H9 (cell line): ENCODE data around the gene UBAC1. TPM values are rescaled to one million over a fixed set of nuclear protein-coding genes. Genes with fewer than 3 reads are reported as not detected.

Experiments
- DNase-seq: peaks from one replicate; pipeline ENCODE4 v3.0.0-alpha.2; 2017
- H2AFZ ChIP-seq: one replicate; pipeline ENCODE4 v1.6.1; 2013; ENCODE audit warnings: mild to moderate bottlenecking, low read length, control low read depth, moderate library complexity
- H2AK5ac ChIP-seq: 2 replicates; pipeline ENCODE4 v1.6.1; 2013; ENCODE audit warnings: low read length, control low read depth, mixed read lengths; ENCODE audit not compliant: insufficient read length
- H2BK120ac ChIP-seq: one replicate; pipeline ENCODE4 v1.6.1; 2013; ENCODE audit warnings: low read depth, mild to moderate bottlenecking, low read length, control low read depth, inconsistent platforms; ENCODE audit not compliant: poor library complexity, severe bottlenecking
- H2BK12ac ChIP-seq: 2 replicates; pipeline ENCODE4 v1.6.1; 2013; ENCODE audit warnings: low read length, control low read depth, mixed read lengths, low read depth; ENCODE audit not compliant: insufficient read length
- H2BK15ac ChIP-seq: 2 replicates; pipeline ENCODE4 v1.6.1; 2013; ENCODE audit warnings: low read depth, low read length, control low read depth
- H2BK20ac ChIP-seq: one replicate; pipeline ENCODE4 v1.6.1; 2013; ENCODE audit warnings: low read depth, mild to moderate bottlenecking, low read length, control low read depth, inconsistent platforms; ENCODE audit not compliant: poor library complexity, severe bottlenecking
- H2BK5ac ChIP-seq: 2 replicates; pipeline ENCODE4 v1.6.1; 2013; ENCODE audit warnings: low read length, control low read depth, mixed read lengths; ENCODE audit not compliant: insufficient read length
- H3K14ac ChIP-seq: 2 replicates; pipeline ENCODE4 v1.6.1; 2013; ENCODE audit warnings: low read length, control low read depth; ENCODE audit not compliant: insufficient read depth
- H3K18ac ChIP-seq: 2 replicates; pipeline ENCODE4 v1.6.1; 2013; ENCODE audit warnings: low read depth, mild to moderate bottlenecking, mixed read lengths, low read length, control low read depth; ENCODE audit not compliant: insufficient read length
- H3K23ac ChIP-seq: 2 replicates; pipeline ENCODE4 v1.6.1; 2013; ENCODE audit warnings: low read length, control low read depth, mixed read lengths, low read depth; ENCODE audit not compliant: insufficient read length
- H3K23me2 ChIP-seq: 2 replicates; pipeline ENCODE4 v1.6.1; 2013; ENCODE audit warnings: low read depth, mild to moderate bottlenecking, mixed read lengths, low read length, control low read depth; ENCODE audit not compliant: insufficient read length, poor library complexity, severe bottlenecking
- H3K27ac ChIP-seq: 2 replicates; pipeline ENCODE4 v1.5.1; 2013; ENCODE audit warnings: low read length, control low read depth, mixed read lengths, low read depth; ENCODE audit not compliant: insufficient read length
- H3K27me3 ChIP-seq: 2 replicates; pipeline ENCODE4 v1.6.1; 2013; ENCODE audit warnings: low read length, control low read depth, inconsistent platforms; ENCODE audit not compliant: insufficient read depth
- H3K4ac ChIP-seq: 2 replicates; pipeline ENCODE4 v1.6.1; 2013; ENCODE audit warnings: low read depth, mild to moderate bottlenecking, control low read depth, inconsistent platforms, low read length, moderate library complexity
- H3K4me1 ChIP-seq: 2 replicates; pipeline ENCODE4 v1.6.1; 2013; ENCODE audit warnings: low read length, control low read depth, inconsistent platforms; ENCODE audit not compliant: insufficient read depth
- H3K4me2 ChIP-seq: 2 replicates; pipeline ENCODE4 v1.6.1; 2013; ENCODE audit warnings: low read length, control low read depth, mixed read lengths; ENCODE audit not compliant: insufficient read length, insufficient read depth
- H3K56ac ChIP-seq: 2 replicates; pipeline ENCODE4 v1.6.1; 2013; ENCODE audit warnings: low read depth, mild to moderate bottlenecking, mixed read lengths, low read length, control low read depth; ENCODE audit not compliant: insufficient read length
- H3K79me1 ChIP-seq: 2 replicates; pipeline ENCODE4 v1.6.1; 2013; ENCODE audit warnings: low read depth, mild to moderate bottlenecking, moderate library complexity, low read length, control low read depth, inconsistent platforms; ENCODE audit not compliant: insufficient read depth, poor library complexity, severe bottlenecking
- H3K79me2 ChIP-seq: 2 replicates; pipeline ENCODE4 v1.6.1; 2013; ENCODE audit warnings: low read length, control low read depth, inconsistent platforms; ENCODE audit not compliant: insufficient read depth
- H3K9ac ChIP-seq: 2 replicates; pipeline ENCODE4 v1.6.1; 2013; ENCODE audit warnings: low read length, control low read depth, mixed read lengths; ENCODE audit not compliant: insufficient read length; ENCODE audit errors: extremely low read depth
- H3K9me3 ChIP-seq: one replicate; pipeline ENCODE4 v1.6.1; 2013; ENCODE audit warnings: low read depth, low read length, inconsistent platforms; ENCODE audit not compliant: control insufficient read depth
- H3T11ph ChIP-seq: one replicate; pipeline ENCODE4 v1.6.1; 2013; ENCODE audit warnings: mild to moderate bottlenecking, low read length, control low read depth, inconsistent platforms
- H4K20me1 ChIP-seq: one replicate; pipeline ENCODE4 v1.6.1; 2013; ENCODE audit not compliant: control insufficient read depth, insufficient read length, insufficient read depth
- H4K5ac ChIP-seq: 2 replicates; pipeline ENCODE4 v1.6.1; 2013; ENCODE audit warnings: low read depth, mild to moderate bottlenecking, mixed read lengths, low read length, control low read depth; ENCODE audit not compliant: insufficient read length
- H4K8ac ChIP-seq: replicated peaks from 2 replicates; pipeline ENCODE4 v1.6.1; 2013; ENCODE audit warnings: low read length, control low read depth, mixed read lengths, low read depth; ENCODE audit not compliant: insufficient read length
- H4K91ac ChIP-seq: 2 replicates; pipeline ENCODE4 v1.6.1; 2013; ENCODE audit warnings: low read depth, mild to moderate bottlenecking, moderate library complexity, mixed read lengths, low read length, control low read depth; ENCODE audit not compliant: insufficient read length
- H3K27ac Mint-ChIP-seq, 3 experiments: 2 replicates in 2 of 3; 3 replicates in 1 of 3; pipeline ENCODE4 v1.8.0; 2020 to 2021; ENCODE audit warnings: mixed read lengths in 3 of 3, mild to moderate bottlenecking in 1 of 3, moderate library complexity in 1 of 3
- H3K27me3 Mint-ChIP-seq: 2 replicates; pipeline ENCODE4 v1.8.0; 2021; ENCODE audit warnings: low read depth, mild to moderate bottlenecking, moderate library complexity, mixed read lengths
- H3K36me3 Mint-ChIP-seq, 3 experiments: 2 replicates in 2 of 3; 3 replicates in 1 of 3; pipeline ENCODE4 v1.8.0; 2020 to 2021; ENCODE audit warnings: low read depth in 3 of 3, mixed read lengths in 3 of 3; ENCODE audit not compliant: insufficient read depth in 1 of 3
- H3K4me1 Mint-ChIP-seq, 2 experiments: 2 replicates each; pipeline ENCODE4 v1.8.0; 2020; ENCODE audit warnings: mixed read lengths in 2 of 2
- H3K4me3 Mint-ChIP-seq, 2 experiments: 2 replicates in 1 of 2; 3 replicates in 1 of 2; pipeline ENCODE4 v1.8.0; 2020 to 2021; ENCODE audit warnings: mild to moderate bottlenecking in 2 of 2, mixed read lengths in 2 of 2, moderate library complexity in 1 of 2
- H3K9me3 Mint-ChIP-seq, 2 experiments: 2 replicates in 1 of 2; 3 replicates in 1 of 2; pipeline ENCODE4 v1.8.0; 2020; ENCODE audit warnings: mild to moderate bottlenecking in 2 of 2, mixed read lengths in 2 of 2, moderate library complexity in 1 of 2
- CTCF ChIP-seq: fragments of 200-600 bp; sonication (generic); conservative IDR thresholded peaks from 3 replicates; pipeline ENCODE4 v1.8.0; 2021; ENCODE audit warnings: antibody characterized with exemption, mild to moderate bottlenecking
- WGBS: extraction: QIAGEN DNeasy Blood & Tissue Kit; methylation state at CpG from one replicate; pipeline ENCODE4 v1.1.7; 2013; ENCODE audit warnings: missing lambda C conversion rate, low lambda C conversion rate, mixed read lengths; ENCODE audit not compliant: insufficient read length; ENCODE audit errors: extremely low coverage; 5-methylcytosine and 5-hydroxymethylcytosine counted together
- total RNA-seq: library from RNA; stranded (reverse); gene quantifications from 2 replicates; pipeline ENCODE4 v1.2.1, GENCODE V29; 2021

Gene UBAC1
- total RNA-seq, 1 experiment from 2014 or later = 47.5 TPM

GRCh38 chr9:135933114-135933513 lies 28.1 kb downstream of the UBAC1 start:
- no peaks in the 10 kb centered on the region for H3K9me3 ChIP-seq
- no peaks in the 10 kb centered on the region for H4K20me1 ChIP-seq
- no peak overlapping the region for H4K8ac ChIP-seq
- H3K56ac ChIP-seq = no peak overlapping the region
- no peak overlapping the region for H2BK120ac ChIP-seq
- H2AFZ ChIP-seq = no peak overlapping the region
- H3K4ac ChIP-seq = no peak overlapping the region
- H3K4me1 ChIP-seq = no peaks in the 10 kb centered on the region
- no peaks in the 10 kb centered on the region for H3K23me2 ChIP-seq
- no peak overlapping the region for H2BK5ac ChIP-seq
- H3K23ac ChIP-seq = no peak overlapping the region
- no peaks in the 10 kb centered on the region for H3K4me1 Mint-ChIP-seq
- no CpG with 5 or more reads among the region's 13 CpGs for WGBS
- TF ChIP-seq CTCF = no peak
- no peaks in the 10 kb centered on the region for H3K27me3 ChIP-seq
- H3K4me2 ChIP-seq = no peak overlapping the region
- no peaks in the 10 kb centered on the region for H3K79me2 ChIP-seq
- no peak overlapping the region for H2BK12ac ChIP-seq
- H2BK15ac ChIP-seq = no peak overlapping the region
- no peaks in the 10 kb centered on the region for H3K27me3 Mint-ChIP-seq
- no peak overlapping the region; a peak in 1 of 5 replicates for H3K4me3 Mint-ChIP-seq
- H3K27ac Mint-ChIP-seq = peak overlapping the region in 1 of 3 experiments; percentile 62; a peak in 2 of 7 replicates
- peaks cover 37 to 71% (median 70%) of the 10 kb centered on the region in 3 experiments for H3K36me3 Mint-ChIP-seq
- H3K79me1 ChIP-seq = no peaks in the 10 kb centered on the region
- H2AK5ac ChIP-seq = no peak overlapping the region
- H4K91ac ChIP-seq = no peak overlapping the region
- H3K9me3 Mint-ChIP-seq = peaks cover 9 to 10% of the 10 kb centered on the region in 2 experiments; a peak in 4 of 5 replicates
- H4K5ac ChIP-seq = no peak overlapping the region
- no peak overlapping the region for H2BK20ac ChIP-seq
- no peak overlapping the region for H3K18ac ChIP-seq
- H3K9ac ChIP-seq = no peak overlapping the region
- H3T11ph ChIP-seq = no peak overlapping the region
- no peak for DNase-seq
- no peak overlapping the region for H3K14ac ChIP-seq
- H3K27ac ChIP-seq = no peak overlapping the region
